HepG2 (cell line): ENCODE data around the gene MT1G. TPM values are rescaled to one million over a fixed set of nuclear protein-coding genes. Genes with fewer than 3 reads are reported as not detected.
A peak's percentile ranks its signal among the peaks of the same experiment; 100 is the strongest.

ENCODE experiments used
- CAMTA2 ChIP-seq: sonication (generic); formaldehyde crosslinking; IDR thresholded peaks from 2 replicates; pipeline ENCODE4 v1.4.0; 2020; ENCODE audit warnings: mild to moderate bottlenecking, missing genetic modification reagents, borderline replicate concordance
- HDAC6 ChIP-seq: fragments of 200-600 bp; sonication (generic); IDR thresholded peaks from 2 replicates; pipeline ENCODE4 v1.7.0; 2017; ENCODE audit warnings: mild to moderate bottlenecking, antibody characterized with exemption, low read length, low read depth
- NFATC3 ChIP-seq: sonication (generic); formaldehyde crosslinking; IDR thresholded peaks from 2 replicates; pipeline ENCODE4 v1.5.1; 2020; ENCODE audit warnings: mild to moderate bottlenecking, missing genetic modification reagents
- THAP7 ChIP-seq: sonication (generic); formaldehyde crosslinking; IDR thresholded peaks from 2 replicates; pipeline ENCODE4 v1.8.1; 2023; ENCODE audit warnings: mild to moderate bottlenecking, missing genetic modification reagents
- TRIM24 ChIP-seq: sonication (generic); formaldehyde crosslinking; IDR thresholded peaks from 2 replicates; pipeline ENCODE4 v1.8.0; 2022; ENCODE audit warnings: mild to moderate bottlenecking, missing genetic modification reagents
- UBTF ChIP-seq: sonication (generic); formaldehyde crosslinking; IDR thresholded peaks from 2 replicates; pipeline ENCODE4 v1.4.0; 2020; ENCODE audit warnings: mild to moderate bottlenecking, missing genetic modification reagents
- ZFY ChIP-seq: sonication (generic); formaldehyde crosslinking; IDR thresholded peaks from 2 replicates; pipeline ENCODE4 v1.4.0; 2020; ENCODE audit warnings: missing genetic modification reagents
- ZNF232 ChIP-seq: sonication (generic); formaldehyde crosslinking; IDR thresholded peaks from 2 replicates; pipeline ENCODE4 v1.4.0; 2020; ENCODE audit warnings: missing genetic modification reagents, borderline replicate concordance
- ZNF414 ChIP-seq: sonication (generic); formaldehyde crosslinking; IDR thresholded peaks from 2 replicates; pipeline ENCODE4 v1.5.0; 2020; ENCODE audit warnings: missing genetic modification reagents
- ZNF501 ChIP-seq: sonication (generic); formaldehyde crosslinking; IDR thresholded peaks from 2 replicates; pipeline ENCODE4 v1.5.1; 2020; ENCODE audit warnings: mild to moderate bottlenecking, moderate library complexity, missing genetic modification reagents
- ZNF546 ChIP-seq: sonication (generic); formaldehyde crosslinking; conservative IDR thresholded peaks from 2 replicates; pipeline ENCODE4 v1.8.1; 2023; ENCODE audit warnings: mild to moderate bottlenecking, missing genetic modification reagents
- polyA plus RNA-seq, 8 experiments: library from polyadenylated mRNA; depleted of rRNA in 3 of 8; stranded (reverse) in 7 of 8; unstranded in 1 of 8; fragments of >200 nt; fragmentation: Illumina TruSeq in 4 of 8; extraction: Trizol in 4 of 8; gene quantifications; 2 replicates each; pipeline versions ENCODE4 v1.2.1 to v1.2.3, GENCODE V29; 2011 to 2016; ENCODE audit warnings: low read depth in 4 of 8, missing spikeins in 1 of 8, mixed read lengths in 1 of 8; ENCODE audit not compliant: insufficient read depth in 1 of 8
- total RNA-seq, 5 experiments: library from RNA; depleted of rRNA; stranded (reverse); fragments of >200 nt; fragmentation: Illumina TruSeq; extraction: Trizol; gene quantifications; 2 replicates each; pipeline ENCODE4 v1.2.3, GENCODE V29; 2016; ENCODE audit warnings: low read depth in 1 of 5

MT1G gene
- total and polyA plus RNA-seq, 2 of the 13 experiments (the other 11 are each of a cell fraction or from before 2014, with no cell fraction given), result 3.6 to 377 TPM

- TF ChIP-seq NFATC3, result no peak
- no peak for TF ChIP-seq HDAC6
- TF ChIP-seq ZNF232 (CRISPR knock-in tag), result no peak
- no peak for TF ChIP-seq TRIM24 (CRISPR knock-in tag)
- TF ChIP-seq ZFY (CRISPR knock-in tag), result no peak
- TF ChIP-seq CAMTA2, result peak; percentile 28; the same call in 1 of the 2 replicates
- 0 out of 2 replicates have a peak, but pooled peaks have one; percentile 18 for TF ChIP-seq ZNF546 (CRISPR knock-in tag)
- TF ChIP-seq THAP7 (CRISPR knock-in tag), result peak; percentile 29; the same call in 1 of the 2 replicates
- TF ChIP-seq ZNF414 (CRISPR knock-in tag), result peak; percentile 4; the same call in 1 of the 2 replicates
- no peak for TF ChIP-seq UBTF
- peak; percentile 32; the same call in 1 of the 2 replicates for TF ChIP-seq ZNF501 (CRISPR knock-in tag)
Observed at GRCh38 chr16:56658327-56658875, 9.5 kb downstream of the MT1G start (continued).
